HG02981 (cell line): Measurements from ENCODE around the gene CORT.
"Not testable (repeated sequence)": the region's sequence is repeated elsewhere in the genome, so short reads cannot be mapped to it uniquely, and the experiment has no call there.

Experiments
- ATAC-seq: cut with Tn5 transposase; IDR thresholded peaks from one replicate; pipeline ENCODE4 v1.9.1; 2021; ENCODE audit warnings: mild to moderate bottlenecking, moderate library complexity; ENCODE audit not compliant: unreplicated experiment

CORT gene, protein sequence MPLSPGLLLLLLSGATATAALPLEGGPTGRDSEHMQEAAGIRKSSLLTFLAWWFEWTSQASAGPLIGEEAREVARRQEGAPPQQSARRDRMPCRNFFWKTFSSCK

DNA sequence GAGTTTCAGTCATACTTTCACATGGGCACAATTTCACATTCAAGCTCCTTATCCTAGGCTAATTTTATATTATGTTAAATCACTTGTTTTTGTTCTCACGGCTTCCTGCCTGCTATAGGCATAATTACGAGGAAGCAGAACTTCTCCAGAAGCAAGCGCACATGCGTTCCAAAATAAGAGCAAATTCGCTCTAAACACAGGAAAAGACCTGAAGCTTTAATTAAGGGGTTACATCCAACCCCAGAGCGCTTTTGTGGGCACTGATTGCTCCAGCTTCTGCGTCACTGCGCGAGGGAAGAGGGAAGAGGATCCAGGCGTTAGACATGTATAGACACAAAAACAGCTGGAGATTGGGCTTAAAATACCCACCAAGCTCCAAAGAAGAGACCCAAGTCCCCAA, at the start of gene CORT:
TSS of gene CORT (plus strand) at position 281 of the 400 bp plus-strand sequence. CDS start 193 bp downstream, outside the sequence.
- no peak for ATAC-seq

DNA sequence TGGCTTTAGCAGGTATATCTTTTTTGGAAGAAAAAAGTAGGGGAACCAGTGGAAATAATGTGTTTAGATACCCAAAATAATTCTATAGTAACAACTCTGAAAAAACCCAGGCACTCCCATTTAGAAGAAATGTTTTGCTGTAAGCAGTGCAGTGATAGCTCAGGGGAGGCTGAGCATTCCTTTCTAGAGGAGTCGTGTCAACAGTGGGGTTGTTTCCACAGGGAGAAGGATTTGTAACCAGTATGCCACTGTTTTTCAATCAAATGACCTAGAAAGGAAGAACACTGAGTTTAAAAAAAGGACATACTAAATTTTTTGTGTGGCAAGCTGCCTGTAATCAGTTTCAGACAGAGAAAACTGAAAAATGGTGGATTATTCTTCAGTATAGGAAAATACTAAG, 48.5 kb upstream of the CORT start:
- no peak for ATAC-seq

DNA sequence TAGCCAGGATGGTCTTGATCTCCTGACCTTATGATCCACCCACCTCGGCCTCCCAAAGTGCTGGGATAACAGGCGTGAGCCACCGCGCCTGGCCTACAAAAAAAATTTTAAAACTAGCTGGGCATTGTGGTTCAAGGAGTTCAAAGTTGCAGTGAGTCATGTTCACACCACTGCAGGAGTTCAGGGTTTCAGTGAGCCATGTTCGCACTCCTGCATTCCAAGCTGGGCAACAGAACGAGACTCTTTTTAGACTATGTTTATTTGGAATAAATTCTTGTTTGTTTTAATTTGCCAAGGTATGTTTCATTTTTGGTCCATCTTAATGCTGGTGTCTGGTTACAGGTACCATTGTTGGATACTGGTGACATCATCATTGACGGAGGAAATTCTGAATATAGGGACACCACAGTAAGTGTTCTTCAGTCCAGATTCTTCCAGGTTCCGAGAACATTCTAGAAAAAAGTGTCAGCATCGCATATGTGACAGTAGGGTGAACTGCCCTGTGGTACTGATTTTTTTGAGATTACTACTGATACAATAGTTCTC, 47.0 kb upstream of the CORT start:
- no peak for ATAC-seq

DNA sequence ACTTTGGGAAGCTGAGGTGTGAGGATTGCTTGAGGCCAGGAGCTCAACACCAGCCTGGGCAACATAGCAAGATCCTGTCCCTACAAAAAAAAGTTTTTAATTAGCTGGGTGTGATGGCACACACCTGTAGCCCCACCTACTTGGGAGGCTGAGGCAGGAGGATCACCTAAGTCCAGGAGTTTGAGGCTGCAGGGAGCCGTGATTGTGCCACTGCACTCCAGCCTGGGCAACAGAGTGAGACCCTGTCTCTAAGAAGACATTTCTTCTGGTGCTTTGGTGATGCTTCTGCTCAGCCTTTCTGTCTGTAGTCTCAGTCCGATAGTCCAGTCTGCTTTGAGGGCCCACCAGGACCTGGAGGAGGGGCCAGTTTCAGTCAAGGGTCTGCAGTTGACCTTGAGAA, 42.6 kb upstream of the CORT start:
- ATAC-seq: no peak

DNA sequence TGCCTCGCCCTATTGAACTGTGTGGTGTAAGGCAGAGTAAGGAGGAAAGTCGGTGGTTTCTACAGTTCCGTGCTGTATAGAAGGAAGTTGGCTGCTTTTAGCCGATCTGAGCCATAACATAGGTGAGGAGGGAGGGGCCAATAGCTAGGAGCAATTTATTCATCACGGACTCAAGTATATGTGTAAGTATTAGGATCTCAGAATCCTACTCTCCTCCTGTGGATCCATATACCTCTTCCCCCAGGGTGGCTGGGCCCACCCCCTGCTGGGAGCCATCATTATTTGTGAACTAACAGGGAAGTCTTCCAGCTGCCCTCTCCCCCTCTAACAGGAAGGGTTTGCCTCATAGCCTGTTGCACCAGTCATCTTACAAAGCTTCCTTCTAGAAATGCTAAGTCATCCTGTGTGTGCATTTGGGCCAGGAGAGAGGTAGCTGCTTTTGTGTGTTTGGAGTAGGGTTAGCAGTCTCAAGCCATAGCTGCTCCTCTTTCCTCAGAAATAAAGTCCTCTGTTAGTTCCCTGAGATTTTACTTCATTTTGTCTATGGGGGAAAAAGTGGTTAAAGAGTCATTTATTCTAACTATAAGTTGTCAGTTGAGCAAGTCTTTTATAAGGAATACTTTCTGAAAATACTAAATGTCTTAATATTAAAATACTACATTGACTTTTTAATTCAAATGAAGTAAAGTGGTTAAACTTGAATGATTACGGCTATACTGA, 34.5 kb upstream of the CORT start:
- ATAC-seq: no peak

DNA sequence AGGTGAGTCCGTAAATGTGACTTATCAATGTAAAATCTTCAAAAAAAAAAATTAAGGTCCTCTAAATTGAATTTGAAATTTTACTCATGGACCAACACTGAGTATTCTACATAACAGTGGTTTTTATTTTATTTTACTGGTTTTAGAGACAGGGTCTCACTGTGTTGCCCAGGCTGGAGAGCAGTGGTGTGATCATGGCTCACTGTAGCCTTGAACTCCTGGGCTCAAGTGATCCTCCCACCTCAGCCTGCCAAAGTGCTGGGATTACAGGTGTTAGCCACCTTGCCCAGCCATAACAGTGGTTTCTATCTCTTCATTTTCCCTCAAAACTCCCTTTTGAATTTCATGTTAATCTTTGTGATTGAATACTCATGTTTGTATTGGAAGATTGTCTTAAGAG, 33.9 kb upstream of the CORT start:
- not testable (repeated sequence) for ATAC-seq

DNA sequence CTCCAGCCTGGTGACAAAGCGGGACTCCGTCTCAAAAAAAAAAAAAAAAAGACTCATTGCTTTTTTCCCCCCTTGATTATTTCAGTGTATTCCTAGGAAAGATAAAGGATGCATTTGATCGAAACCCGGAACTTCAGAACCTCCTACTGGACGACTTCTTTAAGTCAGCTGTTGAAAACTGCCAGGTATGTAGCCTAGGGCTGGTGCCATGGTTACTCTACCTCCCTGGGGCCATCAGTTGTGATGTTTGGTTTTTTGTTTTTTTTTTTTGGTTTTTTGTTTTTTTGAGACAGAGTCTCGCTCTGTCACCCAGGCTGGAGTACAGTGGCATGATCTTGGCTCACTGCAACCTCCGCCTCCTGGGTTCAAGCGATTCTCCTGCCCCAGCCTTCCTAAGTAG, 31.1 kb upstream of the CORT start:
- not testable (repeated sequence) for ATAC-seq

DNA sequence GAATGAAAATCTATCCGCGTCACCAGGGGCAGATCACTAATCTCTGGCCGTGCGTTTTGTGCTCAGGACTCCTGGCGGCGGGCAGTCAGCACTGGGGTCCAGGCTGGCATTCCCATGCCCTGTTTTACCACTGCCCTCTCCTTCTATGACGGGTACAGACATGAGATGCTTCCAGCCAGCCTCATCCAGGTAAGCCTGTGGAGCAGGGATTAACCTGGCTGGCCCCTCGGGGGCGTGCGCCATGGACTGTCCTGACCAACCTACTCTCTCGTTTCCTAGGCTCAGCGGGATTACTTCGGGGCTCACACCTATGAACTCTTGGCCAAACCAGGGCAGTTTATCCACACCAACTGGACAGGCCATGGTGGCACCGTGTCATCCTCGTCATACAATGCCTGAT, 30.5 kb upstream of the CORT start:
- no peak for ATAC-seq

DNA sequence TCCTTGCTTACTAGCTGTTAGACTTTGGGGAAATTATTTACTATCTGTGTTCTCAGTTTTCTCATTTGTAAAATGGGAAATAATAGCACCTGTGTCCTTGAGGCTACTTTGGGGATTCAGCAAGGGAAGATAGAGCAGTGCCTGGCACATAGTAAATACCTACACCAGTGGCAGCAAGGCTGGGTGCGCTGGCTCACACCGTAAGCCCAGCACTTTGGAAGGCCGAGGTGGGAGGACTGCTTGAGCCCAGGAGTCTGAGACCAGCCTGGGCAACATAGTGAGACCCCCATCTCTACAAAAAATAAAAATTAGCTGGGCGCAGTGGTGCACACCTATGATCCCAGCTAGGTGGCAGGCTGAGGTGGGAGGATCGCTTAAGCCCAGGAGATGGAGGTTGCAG, 28.2 kb upstream of the CORT start:
- ATAC-seq: no peak

DNA sequence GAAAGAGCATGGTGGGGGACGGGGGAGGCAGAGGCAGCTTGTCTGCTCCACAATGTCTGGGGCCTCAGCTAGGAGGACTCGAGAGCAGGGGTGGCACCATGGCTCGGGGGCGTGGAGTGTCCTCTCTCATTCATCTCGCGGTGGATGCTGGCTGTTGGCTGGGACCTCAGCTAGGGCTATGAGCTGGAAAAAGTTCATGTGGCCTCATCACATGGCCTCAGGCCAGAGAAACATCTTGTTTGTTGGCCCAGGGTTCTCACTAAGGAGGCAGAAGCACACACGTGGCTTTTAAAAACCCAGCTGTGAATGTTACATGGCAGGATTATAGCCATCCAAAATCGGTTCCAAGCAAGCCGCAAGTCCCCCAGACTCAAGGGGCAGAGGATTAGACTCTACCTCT, 25.8 kb upstream of the CORT start:
- no peak for ATAC-seq

DNA sequence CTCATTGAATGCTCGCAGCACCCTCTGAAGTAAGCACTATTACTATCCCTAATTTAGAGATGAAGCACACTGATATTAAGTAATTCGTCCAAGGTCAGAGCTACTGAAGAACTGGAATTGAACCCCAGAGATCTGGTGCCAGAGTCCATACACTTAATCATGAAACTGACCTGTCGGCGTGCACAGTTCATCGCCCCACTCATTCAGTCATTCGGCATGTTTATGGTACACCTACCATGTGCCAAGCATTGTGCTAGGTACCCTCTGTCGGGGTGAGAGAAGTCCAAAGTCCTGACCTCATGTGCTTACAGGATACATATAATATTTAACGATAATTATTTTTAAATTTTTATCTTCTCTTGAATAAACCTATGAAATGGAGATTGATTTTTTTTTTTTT, 25.2 kb upstream of the CORT start:
- no peak for ATAC-seq

DNA sequence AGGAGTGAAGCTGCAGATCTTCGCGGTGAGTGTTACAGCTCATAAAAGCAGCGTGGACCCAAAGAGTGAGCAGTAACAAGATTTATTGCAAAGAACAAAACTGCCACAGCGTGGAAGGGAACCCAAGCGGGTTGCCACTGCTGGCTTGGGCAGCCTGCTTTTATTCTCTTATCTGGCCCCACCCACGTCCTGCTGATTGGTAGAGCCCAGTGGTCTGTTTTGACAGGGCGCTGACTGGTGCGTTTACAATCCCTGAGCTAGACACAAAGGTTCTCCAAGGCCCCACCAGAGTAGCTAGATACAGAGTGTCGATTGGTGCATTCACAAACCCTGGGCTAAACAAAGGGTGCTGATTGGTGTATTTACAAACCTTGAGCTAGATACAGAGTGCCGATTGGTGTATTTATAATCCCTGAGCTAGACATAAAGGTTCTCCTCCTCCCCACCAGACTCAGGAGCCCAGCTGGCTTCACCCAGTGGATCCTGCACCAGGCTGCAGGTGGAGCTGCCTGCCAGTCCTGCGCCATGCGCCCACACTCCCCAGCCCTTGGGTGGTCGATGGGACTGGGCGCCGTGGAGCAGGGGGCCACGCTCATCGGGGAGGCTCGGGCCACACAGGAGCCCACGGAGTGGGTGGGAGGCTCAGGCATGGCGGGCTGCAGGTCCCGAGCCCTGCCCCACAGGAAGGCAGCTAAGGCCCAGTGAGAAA, 23.9 kb upstream of the CORT start:
- ATAC-seq: not testable (repeated sequence)

DNA sequence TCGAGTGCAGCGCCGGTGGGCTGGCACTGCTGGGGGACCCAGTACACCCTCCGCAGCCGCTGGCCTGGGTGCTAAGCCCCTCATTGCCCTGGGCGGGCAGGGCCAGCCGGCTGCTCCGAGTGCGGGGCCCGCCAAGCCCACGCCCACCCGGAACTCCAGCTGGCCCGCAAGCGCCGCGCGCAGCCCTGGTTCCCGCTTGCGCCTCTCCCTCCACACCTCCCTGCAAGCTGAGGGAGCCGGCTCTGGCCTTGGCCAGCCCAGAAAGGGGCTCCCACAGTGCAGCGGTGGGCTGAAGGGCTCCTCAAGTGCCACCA, 23.3 kb upstream of the CORT start:
- not testable (repeated sequence) for ATAC-seq

DNA sequence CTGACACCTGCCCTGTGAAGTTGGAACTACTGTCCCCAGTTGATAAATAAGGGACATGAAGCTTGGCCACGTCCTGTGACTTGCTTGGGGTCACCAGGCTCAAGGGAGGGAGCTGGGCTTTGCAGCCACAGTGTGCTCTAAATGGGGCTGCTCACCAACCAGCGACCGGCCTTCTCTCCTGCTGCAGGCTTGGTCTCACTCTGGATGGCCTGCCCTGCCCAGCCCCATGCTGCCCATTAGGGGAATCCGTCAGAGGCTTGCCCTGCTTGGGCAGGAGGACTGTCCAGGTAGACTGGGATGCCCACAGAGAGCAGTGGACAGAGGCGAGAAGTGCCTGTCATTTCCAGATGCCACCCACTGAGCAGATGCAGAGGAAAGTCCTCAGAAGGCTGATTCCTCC, 20.8 kb upstream of the CORT start:
- no peak for ATAC-seq

DNA sequence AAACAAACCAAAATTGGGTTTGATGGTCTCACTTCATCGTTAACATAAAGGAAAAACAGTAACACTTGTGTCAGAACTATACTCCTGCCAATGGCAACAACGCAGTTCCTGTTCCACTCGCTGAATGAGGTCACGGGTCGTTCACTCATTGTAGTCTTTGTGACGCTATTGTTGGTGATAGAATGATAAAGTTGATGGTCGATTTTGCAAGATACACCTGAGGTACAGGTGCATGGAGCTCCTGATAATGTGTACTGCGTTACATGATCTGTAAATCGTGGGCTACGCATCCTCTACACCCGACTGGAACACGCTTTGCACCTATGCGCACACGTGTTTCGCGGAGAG, 20.0 kb upstream of the CORT start:
- no peak for ATAC-seq

DNA sequence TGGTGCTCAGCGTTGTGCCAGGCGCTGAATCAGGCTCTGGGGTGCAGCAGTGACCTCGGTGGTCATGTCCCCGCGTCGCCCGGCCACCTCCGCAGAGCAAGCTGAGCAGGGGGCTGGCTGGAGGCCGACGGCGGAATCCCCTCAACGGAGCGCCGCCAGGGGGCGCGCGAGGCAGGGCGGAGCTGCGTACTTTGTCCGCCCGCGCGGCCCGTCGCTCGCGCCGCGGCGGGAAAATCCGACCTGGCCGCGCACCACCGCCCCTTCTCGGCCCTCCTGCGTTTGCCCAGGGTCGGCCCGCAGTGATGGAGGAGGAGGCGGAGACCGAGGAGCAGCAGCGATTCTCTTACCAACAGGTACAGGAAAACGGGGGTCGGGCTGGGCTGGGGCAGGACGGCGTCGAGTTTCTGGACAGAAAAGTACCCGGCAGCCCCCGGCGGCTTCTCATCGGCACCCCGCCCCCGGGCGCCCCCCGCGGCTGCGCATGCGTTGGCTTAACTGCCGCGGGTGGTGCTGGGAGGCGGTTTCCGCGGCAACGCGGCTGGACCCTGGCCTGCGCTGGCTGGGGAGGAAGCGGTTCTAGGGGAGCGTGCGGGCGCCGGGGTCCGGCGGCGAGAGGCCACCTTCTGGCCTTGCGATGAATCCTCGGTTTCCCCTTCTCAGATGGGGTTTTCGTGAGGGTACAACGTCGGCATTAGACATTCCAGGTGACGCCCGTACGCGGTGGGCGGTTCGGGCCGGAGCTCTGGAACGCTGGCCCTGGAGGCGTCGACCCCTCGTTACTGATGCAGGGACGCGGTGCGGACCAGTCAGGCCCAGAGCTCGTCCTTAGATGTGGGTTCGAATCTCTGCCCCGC, 19.4 kb upstream of the CORT start, which contains the start of gene CENPS:
TSS of gene CENPS (plus strand) at position 218 of the 854 bp plus-strand sequence. CDS start at position 303, 85 bp downstream.
- peak; percentile 72 for ATAC-seq

DNA sequence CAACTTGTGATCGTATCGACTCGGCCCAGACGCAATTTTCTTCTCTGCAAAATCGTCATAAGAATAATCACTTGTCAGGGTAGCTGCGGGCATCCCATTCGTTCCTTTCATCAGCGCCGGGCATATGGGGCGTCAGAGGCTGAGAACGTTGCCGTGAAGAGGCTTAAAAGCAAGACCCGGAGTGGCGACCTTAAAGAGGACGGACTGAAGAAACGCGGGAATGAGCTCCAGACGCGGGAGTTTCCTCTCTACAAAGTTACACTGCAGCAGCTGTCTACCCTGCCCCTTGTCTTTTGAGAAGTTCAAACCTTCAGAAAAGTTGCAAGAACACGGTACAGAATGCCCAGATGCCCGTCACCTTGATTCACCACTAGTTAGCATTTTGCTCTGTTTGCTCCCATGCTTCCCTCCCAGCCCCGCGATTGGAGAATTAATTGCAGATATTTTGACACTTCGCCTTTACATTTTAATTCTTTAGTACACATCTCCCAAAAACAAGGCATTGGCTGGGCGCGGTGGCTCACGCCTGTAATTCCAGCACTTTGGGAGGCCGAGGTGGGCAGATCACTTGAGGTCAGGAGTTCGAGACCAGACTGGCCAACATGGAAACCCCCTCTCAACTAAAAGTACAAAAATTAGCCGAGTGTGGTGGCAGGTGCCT, 18.6 kb upstream of the CORT start:
- ATAC-seq: no peak

DNA sequence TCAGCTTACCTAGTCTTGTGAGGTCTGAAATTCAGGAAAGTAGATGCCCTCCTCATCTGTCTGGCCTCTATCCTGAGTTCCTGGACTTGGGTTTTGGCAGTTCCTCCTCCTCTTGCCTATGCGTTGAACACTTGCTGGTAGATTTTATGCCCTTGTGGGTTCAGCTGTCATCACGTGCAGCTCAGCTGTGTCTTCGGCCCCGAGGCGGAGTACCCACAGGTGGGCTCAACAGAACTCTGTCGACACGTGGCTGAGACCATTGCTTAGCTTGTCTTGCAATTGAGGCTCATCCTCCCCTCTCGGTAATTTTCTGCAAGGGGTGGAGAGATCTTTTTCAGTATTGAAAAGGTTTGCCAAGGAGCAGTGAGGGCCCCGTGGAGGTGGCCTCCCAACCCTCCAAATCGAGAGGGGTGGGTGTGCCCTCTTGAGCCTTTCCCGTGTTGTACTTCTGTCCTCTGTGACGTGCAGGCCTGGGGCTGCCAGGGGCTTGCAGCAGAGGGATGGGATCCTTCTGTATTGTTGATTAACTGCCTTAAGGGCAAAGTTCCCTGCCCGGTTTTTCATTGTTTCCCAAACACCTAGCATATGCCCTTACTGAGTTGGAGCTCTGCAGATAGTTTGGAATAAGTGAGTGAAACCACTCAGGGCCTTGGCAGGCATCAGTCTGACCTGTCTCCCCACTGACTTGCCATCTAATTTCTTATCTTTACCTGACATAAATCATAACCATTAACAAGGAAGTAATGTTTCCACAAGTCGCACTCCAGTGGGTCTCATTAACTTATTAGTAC, 16.7 kb upstream of the CORT start:
- ATAC-seq: no peak

DNA sequence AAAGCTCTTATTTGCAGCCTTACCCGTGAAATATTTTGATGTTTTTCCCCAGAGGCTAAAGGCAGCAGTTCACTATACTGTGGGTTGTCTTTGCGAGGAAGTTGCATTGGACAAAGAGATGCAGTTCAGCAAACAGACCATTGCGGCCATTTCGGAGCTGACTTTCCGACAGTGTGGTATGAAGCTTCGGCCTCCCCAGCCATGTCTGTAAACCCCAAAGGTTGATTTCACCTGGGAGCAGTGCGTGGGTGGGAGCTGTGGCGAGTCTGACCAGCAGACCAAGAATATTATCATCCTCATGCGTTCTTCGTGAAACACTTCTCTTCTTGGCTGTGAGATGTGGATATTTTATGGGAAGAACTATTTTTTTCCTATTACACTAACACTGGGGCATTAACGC, 16.0 kb upstream of the CORT start:
- no peak for ATAC-seq

DNA sequence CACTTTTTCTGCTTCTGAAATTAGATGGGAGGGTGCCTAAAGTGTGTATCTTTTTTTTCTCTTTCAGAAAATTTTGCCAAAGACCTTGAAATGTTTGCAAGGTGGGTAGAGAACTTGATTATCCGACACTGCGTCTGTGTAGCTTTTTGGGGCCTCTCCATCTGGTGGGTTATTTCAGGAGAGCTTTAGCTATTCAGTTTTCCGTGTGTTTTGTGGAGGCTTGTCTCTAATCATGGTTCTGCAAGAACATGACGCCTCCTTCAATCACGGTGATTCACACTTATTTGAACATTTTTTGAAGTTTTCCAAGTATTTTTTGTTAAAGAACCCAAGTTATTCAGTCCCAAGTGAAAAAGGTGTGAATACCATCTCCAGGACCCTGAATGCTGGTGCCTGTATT, 15.2 kb upstream of the CORT start:
- no peak for ATAC-seq
